ENCODE measurements around the gene CYB5B. TPM values are rescaled to one million over a fixed set of nuclear protein-coding genes. Genes with fewer than 3 reads are reported as not detected.

The CYB5B gene
- total RNA-seq, 1 experiment from 2014 or later: 166 TPM

Other genes starting within 250 kb of the CYB5B start
- gene SNTB2, start 237.5 kb upstream of the CYB5B start, total RNA-seq (2014; rRNA removed; shearing (Covaris generic)): 25.8 and 26.2 TPM in 2 replicates
- gene VPS4A, start 113.3 kb upstream of the CYB5B start, total RNA-seq (2014; rRNA removed; shearing (Covaris generic)): 32.4 and 37.2 TPM in 2 replicates
- gene PDF, start 94.0 kb upstream of the CYB5B start, total RNA-seq (2014; rRNA removed; shearing (Covaris generic)): 12.7 and 24.3 TPM in 2 replicates
- 29.0 and 30.0 TPM in 2 replicates for gene COG8, start 85.1 kb upstream of the CYB5B start, total RNA-seq (2014; rRNA removed; shearing (Covaris generic))
- gene NIP7, start 84.8 kb upstream of the CYB5B start, total RNA-seq (2014; rRNA removed; shearing (Covaris generic)): 34.5 and 39.3 TPM in 2 replicates
- not detected in 2 replicates for gene TMED6, start 72.8 kb upstream of the CYB5B start, total RNA-seq (2014; rRNA removed; shearing (Covaris generic))
- gene TERF2, start 38.6 kb upstream of the CYB5B start, total RNA-seq (2014; rRNA removed; shearing (Covaris generic)): 8.1 and 8.9 TPM in 2 replicates
- gene NFAT5, start 141.3 kb downstream of the CYB5B start, total RNA-seq (2014; rRNA removed; shearing (Covaris generic)): 10.7 and 11.9 TPM in 2 replicates

All from RPMI7951 (cell line).